ENCODE results near the gene CFAP20DC. TPM values are rescaled to one million over a fixed set of nuclear protein-coding genes. Genes with fewer than 3 reads are reported as not detected.
"Not testable (repeated sequence)": the region's sequence is repeated elsewhere in the genome, so short reads cannot be mapped to it uniquely, and the experiment has no call there.

Gene CFAP20DC
- total and polyA plus RNA-seq, 2 donors (not counting 1 experiment from before 2014, with no cell fraction given) = 1.9 to 3.8 TPM

DNA sequence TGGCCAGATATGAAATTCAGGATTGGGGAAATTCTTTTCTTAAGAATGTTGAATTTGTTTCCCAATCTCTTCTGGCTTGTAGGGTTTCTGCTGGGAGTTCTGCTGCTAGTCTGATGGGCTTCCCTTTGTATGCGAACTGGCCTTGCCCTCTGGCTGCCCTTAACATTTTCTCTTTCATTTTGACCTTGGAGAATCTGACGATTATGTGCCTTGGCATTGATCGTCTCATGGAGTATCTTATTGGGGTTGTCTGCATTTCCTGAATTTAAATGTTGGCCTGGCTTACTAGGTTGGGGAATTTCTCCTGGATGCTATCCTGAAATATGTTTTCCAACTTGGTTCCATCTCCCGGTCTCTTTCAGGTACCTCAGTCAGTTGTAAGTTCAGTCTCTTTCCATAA lies 152.2 kb downstream of the CFAP20DC start:
- no peaks in the 10 kb centered on the region for H3K27me3 ChIP-seq (ENCODE audit: control insufficient read depth, insufficient read depth, low read length)
- H3K9ac ChIP-seq (ENCODE audit: insufficient read depth, low read length) = no peak overlapping the region
- H3K4me1 ChIP-seq (ENCODE audit: control insufficient read depth, extremely low read depth, insufficient read depth, low read length) = no peaks in the 10 kb centered on the region
- no peak overlapping the region for H3K27ac ChIP-seq (ENCODE audit: insufficient read depth, low read length)
- H4K20me1 ChIP-seq (ENCODE audit: control insufficient read depth, extremely low read depth, insufficient read depth, low read length) = no peaks in the 10 kb centered on the region
- no peaks in the 10 kb centered on the region for H3K79me2 ChIP-seq (ENCODE audit: control insufficient read depth, insufficient read depth, low read length)
- H3K4me3 ChIP-seq (replicated peaks in 1 of 4; ENCODE audit: control extremely low read depth in 1 of 4, insufficient read depth in 1 of 4, low read depth in 3 of 4, low read length in 4 of 4) = no peak overlapping the region
- no peak for DNase-seq (ENCODE audit: low read depth in 2 of 2)
- no peaks in the 10 kb centered on the region for H3K36me3 ChIP-seq (ENCODE audit: control insufficient read depth, insufficient read depth, low read length)
- no peak overlapping the region for H3K4me2 ChIP-seq (ENCODE audit: extremely low read depth, insufficient read depth, low read length)
- no peaks in the 10 kb centered on the region for H3K9me3 ChIP-seq (ENCODE audit: control insufficient read depth, insufficient read depth, low read depth, low read length)
- TF ChIP-seq, protein P1, sequence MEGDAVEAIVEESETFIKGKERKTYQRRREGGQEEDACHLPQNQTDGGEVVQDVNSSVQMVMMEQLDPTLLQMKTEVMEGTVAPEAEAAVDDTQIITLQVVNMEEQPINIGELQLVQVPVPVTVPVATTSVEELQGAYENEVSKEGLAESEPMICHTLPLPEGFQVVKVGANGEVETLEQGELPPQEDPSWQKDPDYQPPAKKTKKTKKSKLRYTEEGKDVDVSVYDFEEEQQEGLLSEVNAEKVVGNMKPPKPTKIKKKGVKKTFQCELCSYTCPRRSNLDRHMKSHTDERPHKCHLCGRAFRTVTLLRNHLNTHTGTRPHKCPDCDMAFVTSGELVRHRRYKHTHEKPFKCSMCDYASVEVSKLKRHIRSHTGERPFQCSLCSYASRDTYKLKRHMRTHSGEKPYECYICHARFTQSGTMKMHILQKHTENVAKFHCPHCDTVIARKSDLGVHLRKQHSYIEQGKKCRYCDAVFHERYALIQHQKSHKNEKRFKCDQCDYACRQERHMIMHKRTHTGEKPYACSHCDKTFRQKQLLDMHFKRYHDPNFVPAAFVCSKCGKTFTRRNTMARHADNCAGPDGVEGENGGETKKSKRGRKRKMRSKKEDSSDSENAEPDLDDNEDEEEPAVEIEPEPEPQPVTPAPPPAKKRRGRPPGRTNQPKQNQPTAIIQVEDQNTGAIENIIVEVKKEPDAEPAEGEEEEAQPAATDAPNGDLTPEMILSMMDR (conservative IDR thresholded peaks at IDR 0.05 in 1 of 2, IDR thresholded peaks at IDR 0.05 in 1 of 2; ENCODE audit: low read depth in 1 of 2, low read length in 2 of 2) = no peak
- no peak for TF ChIP-seq EZH2 (IDR thresholded peaks at IDR 0.05; ENCODE audit: low read length, missing control alignments)
- no peak overlapping the region for H2AFZ ChIP-seq (ENCODE audit: low read length)

DNA sequence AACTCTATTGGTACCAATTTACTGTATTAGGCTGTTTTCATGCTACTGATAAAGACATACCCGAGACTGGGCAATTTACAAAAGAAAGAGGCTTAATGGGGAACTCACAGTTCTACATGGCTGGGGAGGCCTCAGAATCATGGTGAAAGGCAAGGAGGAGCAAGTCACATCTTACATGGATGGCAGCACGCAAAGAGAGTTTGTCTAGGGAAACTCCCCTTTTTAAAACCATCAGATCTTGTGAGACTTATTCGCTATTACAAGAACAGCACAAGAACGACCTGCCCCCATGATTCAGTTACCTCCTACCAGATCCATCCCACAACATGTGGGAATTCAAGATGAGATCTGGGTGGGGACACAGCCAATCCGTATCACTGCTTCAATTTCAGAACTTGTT lies 154.1 kb downstream of the CFAP20DC start:
- H3K9me3 ChIP-seq (ENCODE audit: control insufficient read depth, insufficient read depth, low read depth, low read length); H3K27me3 ChIP-seq (ENCODE audit: control insufficient read depth, insufficient read depth, low read length); DNase-seq (ENCODE audit: low read depth in 2 of 2); H3K9ac ChIP-seq (ENCODE audit: insufficient read depth, low read length); H3K4me2 ChIP-seq (ENCODE audit: extremely low read depth, insufficient read depth, low read length); H3K79me2 ChIP-seq (ENCODE audit: control insufficient read depth, insufficient read depth, low read length); H3K4me3 ChIP-seq (replicated peaks in 1 of 4; ENCODE audit: control extremely low read depth in 1 of 4, insufficient read depth in 1 of 4, low read depth in 3 of 4, low read length in 4 of 4); H3K27ac ChIP-seq (ENCODE audit: insufficient read depth, low read length); H3K4me1 ChIP-seq (ENCODE audit: control insufficient read depth, extremely low read depth, insufficient read depth, low read length); H3K36me3 ChIP-seq (ENCODE audit: control insufficient read depth, insufficient read depth, low read length); H4K20me1 ChIP-seq (ENCODE audit: control insufficient read depth, extremely low read depth, insufficient read depth, low read length); H2AFZ ChIP-seq (ENCODE audit: low read length): not testable (repeated sequence)

GRCh38 chr3:58892526-58892925 lies 157.3 kb downstream of the CFAP20DC start:
- not testable (repeated sequence) for H4K20me1 ChIP-seq (ENCODE audit: control insufficient read depth, extremely low read depth, insufficient read depth, low read length); H3K9ac ChIP-seq (ENCODE audit: insufficient read depth, low read length); H3K4me2 ChIP-seq (ENCODE audit: extremely low read depth, insufficient read depth, low read length); H3K27ac ChIP-seq (ENCODE audit: insufficient read depth, low read length); H3K4me3 ChIP-seq (replicated peaks in 1 of 4; ENCODE audit: control extremely low read depth in 1 of 4, insufficient read depth in 1 of 4, low read depth in 3 of 4, low read length in 4 of 4); H3K27me3 ChIP-seq (ENCODE audit: control insufficient read depth, insufficient read depth, low read length); DNase-seq (ENCODE audit: low read depth in 2 of 2); H3K4me1 ChIP-seq (ENCODE audit: control insufficient read depth, extremely low read depth, insufficient read depth, low read length); H3K36me3 ChIP-seq (ENCODE audit: control insufficient read depth, insufficient read depth, low read length); H2AFZ ChIP-seq (ENCODE audit: low read length); H3K9me3 ChIP-seq (ENCODE audit: control insufficient read depth, insufficient read depth, low read depth, low read length); H3K79me2 ChIP-seq (ENCODE audit: control insufficient read depth, insufficient read depth, low read length)

DNA sequence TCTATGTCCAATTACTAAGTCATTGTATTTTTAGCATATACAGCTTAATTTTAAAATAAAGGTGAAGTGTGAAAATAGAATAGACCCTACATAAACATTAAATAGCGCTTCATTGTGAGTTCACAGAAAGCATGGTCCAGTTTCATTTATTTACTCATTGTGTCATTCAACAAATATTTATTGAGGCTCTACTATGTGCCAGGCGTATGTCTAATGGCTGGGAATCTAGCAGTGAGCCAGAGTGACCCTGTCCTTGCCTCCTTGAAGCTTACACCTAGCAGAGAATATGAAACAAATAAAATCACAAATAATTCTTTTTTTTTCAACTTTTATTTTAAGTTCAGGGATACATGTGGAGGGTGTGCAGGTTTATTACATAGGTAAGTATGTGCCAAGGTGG lies 161.7 kb downstream of the CFAP20DC start:
- Histone ChIP-seq H2AFZ (ENCODE audit: low read length) (no peak overlapping the region), H3K4me3 (replicated peaks in 1 of 4; ENCODE audit: control extremely low read depth in 1 of 4, insufficient read depth in 1 of 4, low read depth in 3 of 4, low read length in 4 of 4) (no peak overlapping the region), H4K20me1 (ENCODE audit: control insufficient read depth, extremely low read depth, insufficient read depth, low read length) (no peaks in the 10 kb centered on the region), H3K36me3 (ENCODE audit: control insufficient read depth, insufficient read depth, low read length) (no peaks in the 10 kb centered on the region), H3K79me2 (ENCODE audit: control insufficient read depth, insufficient read depth, low read length) (no peaks in the 10 kb centered on the region), H3K9ac (ENCODE audit: insufficient read depth, low read length) (no peak overlapping the region), H3K4me1 (ENCODE audit: control insufficient read depth, extremely low read depth, insufficient read depth, low read length) (no peaks in the 10 kb centered on the region), H3K27ac (ENCODE audit: insufficient read depth, low read length) (no peak overlapping the region), H3K9me3 (ENCODE audit: control insufficient read depth, insufficient read depth, low read depth, low read length) (no peaks in the 10 kb centered on the region), H3K4me2 (ENCODE audit: extremely low read depth, insufficient read depth, low read length) (no peak overlapping the region), H3K27me3 (ENCODE audit: control insufficient read depth, insufficient read depth, low read length) (no peaks in the 10 kb centered on the region)
- TF ChIP-seq EZH2 (IDR thresholded peaks at IDR 0.05; ENCODE audit: low read length, missing control alignments) = no peak
- TF ChIP-seq, protein P1 (conservative IDR thresholded peaks at IDR 0.05 in 1 of 2, IDR thresholded peaks at IDR 0.05 in 1 of 2; ENCODE audit: low read depth in 1 of 2, low read length in 2 of 2) = no peak
- DNase-seq (ENCODE audit: low read depth in 2 of 2) = no peak
